Esophagus mucosa (tissue), 1 donor: ENCODE measurements around the gene RAD9A. TPM values are rescaled to one million over a fixed set of nuclear protein-coding genes. Genes with fewer than 3 reads are reported as not detected.

Source experiments
- ATAC-seq: fragments of 200-7000 bp; cut with Tn5 transposase; one replicate; pipeline ENCODE4 v1.9.1; 2020
- total RNA-seq: library from RNA; stranded (reverse); gene quantifications from one replicate; pipeline ENCODE4 v1.2.4, GENCODE V29; 2023
- donor health status: DM: yes; HTN: yes; CAD: no.

The RAD9A gene
- total RNA-seq, 1 donor from 2014 or later, result 15.3 TPM

GRCh38 chr11:67429038-67429668 lies 37.4 kb downstream of the RAD9A start:
- ATAC-seq, result peak; percentile 65

- ATAC-seq, result no peak
Measured at GRCh38 chr11:67429722-67430121, 37.9 kb downstream of the RAD9A start.

GRCh38 chr11:67431346-67432249 lies 39.8 kb downstream of the RAD9A start:
- ATAC-seq, result no peak

GRCh38 chr11:67432655-67433349 lies 41.0 kb downstream of the RAD9A start:
- ATAC-seq, result no peak

DNA sequence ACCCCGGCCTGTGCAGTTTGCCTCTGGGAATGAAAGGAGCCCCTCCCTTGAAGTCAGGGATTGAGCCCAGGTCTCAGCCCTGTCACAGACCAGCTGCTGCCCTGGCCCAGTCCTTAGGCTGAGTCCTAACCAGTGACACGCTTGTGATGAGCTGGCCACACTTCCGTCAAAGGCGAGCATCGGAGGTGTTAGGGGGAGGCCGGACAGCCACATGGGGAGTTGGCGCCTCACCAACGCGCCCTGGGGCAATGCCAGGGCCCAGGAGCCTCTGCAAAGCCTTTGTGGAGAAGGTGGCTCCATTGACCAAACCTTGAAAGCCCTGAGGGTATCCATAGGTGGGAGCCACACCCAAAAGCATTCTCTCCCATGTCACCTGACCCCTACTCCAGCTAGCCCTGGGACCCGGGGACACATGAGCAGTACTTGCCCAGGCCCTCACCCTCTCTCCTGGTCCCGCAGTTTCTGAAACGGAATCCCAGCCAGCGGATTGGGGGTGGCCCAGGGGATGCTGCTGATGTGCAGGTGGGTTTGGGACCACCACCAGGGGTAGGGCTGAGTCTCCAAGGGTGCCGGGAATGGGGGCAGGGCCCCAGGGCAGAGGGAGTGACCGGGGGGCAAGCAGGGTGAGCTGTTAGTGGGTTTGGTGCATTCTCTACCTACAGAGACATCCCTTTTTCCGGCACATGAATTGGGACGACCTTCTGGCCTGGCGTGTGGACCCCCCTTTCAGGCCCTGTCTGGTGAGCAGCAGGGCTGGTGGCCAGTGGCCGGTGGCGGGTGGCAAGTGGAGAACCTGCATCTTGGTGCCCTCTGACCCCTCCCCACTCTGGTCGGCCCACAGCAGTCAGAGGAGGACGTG lies 42.0 kb downstream of the RAD9A start:
- no peak for ATAC-seq

GRCh38 chr11:67434395-67434881 lies 42.7 kb downstream of the RAD9A start:
- ATAC-seq, result no peak

- peak; percentile 54 for ATAC-seq
Measured at GRCh38 chr11:67435031-67435726, 43.4 kb downstream of the RAD9A start.

DNA sequence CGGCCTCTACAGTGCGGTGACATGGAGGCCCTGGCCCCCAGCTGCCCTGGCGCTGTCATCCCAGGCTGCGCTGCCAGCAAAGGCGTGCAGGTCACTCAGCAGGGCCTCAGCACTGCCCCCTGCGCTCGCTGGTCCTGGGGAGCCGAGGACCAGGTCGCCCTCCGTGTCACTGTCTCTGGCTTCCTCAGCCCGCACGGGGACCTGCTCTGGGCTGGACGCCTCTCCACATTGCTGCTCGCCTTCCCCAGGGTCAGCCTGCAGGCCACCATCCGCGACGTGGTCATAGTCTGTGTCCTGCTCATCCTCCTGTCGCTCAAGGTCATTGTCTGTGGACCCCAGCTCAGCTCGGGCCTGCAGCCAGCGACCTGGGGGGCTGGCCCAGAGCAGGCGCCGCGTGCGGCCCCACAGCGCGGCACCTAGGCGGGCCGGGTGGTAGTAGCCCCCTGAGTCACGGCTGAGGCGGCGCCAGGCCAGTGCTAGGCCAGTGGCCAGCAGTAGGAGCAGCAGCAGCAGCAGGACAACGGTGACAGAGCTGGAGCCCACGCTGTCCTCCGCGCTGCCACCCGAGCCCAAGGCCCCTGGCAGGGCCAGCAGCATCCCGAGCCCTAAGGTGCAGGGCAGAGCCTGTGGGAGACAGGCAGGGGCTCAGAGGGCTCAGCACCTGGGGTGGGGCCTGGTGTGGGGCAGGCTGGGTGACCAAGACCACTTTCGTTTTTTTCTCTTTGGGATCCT lies 44.1 kb downstream of the RAD9A start:
- ATAC-seq, result no peak

GRCh38 chr11:67436459-67437081 lies 44.8 kb downstream of the RAD9A start:
- peak; percentile 12 for ATAC-seq

- ATAC-seq, result peak; percentile 10
Measured at GRCh38 chr11:67437082-67437808, 45.5 kb downstream of the RAD9A start, which contains the start of gene PTPRCAP. Gene PTPRCAP, minus strand, starts transcription at chr11:67437682. Its CDS starts 63 bp downstream, at chr11:67437619.

DNA sequence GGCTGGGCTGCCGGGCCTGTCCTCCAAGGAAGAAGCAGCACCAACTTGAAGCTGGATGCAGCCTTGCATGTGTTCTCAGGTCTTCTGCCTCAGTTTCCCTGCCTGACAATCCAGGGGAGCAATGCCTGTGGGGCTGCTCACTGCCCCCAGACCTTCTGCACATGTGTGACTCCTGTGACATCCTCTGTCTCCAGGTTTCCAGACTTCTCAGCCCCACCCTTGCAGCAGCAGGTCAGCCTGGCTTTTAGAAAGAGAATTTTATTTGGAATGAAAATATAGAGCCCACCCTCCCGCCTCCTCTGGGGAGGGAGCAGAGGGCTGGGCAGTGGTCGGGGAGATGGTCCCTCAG lies 46.0 kb downstream of the RAD9A start:
- ATAC-seq, result no peak

DNA sequence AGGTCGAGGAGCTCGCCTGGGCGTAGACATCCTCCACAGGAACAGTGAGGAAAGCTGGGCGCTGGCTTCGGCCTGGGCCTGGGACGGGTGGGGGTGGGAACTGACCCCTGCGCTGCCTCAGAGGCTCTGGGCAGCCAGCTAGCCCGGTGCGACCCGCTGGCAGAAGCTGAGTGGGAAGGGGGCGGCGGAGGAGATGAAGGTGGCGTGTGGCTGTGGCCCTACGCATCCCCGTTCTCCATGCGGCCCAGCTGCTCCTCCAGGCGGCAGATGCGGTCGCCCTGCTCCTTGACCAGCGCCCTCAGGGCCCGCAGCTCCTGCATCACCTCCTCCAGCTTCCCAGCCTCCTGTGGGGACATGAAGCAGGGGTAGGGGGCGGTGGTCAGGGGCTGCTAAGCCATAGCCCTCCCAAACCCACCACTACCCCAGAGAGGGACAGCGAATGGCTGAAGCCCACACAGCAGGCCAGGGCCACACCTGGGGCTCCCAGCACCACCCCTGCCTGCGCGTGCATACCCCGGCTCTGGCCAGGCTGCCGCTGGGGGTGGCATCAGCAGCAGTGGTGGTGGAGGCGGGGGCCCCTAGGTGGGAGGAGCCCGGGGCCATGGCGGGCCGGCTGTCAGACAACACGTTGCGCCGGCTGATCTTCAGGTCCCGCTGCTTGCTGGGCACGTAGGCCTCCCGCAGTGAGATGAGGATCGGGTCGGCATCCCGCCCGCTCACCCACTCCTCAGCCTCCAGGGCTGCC lies 46.5 kb downstream of the RAD9A start:
- ATAC-seq, result peak; percentile 2

DNA sequence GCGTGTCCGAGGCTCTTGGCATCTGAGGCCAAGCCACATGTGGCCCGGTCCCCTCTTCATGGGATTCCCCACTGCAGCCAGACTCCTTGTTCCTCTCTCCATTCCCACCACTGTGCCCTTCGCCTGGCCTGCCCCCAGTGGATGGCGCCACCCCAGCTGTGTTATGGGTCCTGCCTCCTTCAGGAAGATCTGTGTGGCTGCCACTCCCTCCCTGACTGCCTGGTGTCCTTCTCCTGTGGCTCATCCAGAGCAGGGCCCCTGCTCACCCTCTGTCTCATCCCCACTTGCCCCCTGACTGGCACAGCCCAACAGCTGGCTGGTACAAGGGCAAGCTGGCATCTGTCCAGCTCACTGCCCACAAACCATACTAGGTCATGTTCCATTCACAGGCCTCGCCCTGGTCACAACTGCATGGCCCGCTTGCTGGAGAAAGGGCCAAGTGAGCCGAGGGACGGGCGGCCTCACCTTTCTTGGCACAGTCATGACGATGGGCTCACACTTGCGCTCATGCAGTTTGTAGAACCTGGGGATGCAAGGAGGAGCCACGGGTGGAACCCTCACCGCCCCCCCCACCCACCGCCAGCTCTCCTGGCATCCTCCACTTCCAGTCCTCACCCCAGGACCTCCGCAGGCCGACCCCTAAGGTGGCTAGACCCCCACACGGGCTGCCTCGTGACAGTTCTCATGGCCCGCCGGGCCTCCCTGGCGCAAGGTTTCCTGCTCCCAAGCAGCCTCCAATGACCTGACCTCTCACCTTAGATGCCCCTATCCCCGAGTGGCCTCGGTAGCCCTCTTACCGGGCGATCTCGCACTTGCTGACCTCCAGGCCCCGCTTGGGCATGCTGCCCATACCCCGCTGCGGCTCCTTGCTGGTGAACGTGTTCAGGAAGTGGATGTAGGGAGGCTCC lies 47.8 kb downstream of the RAD9A start:
- ATAC-seq, result peak; percentile 1

- ATAC-seq, result no peak
Measured at GRCh38 chr11:67440229-67441097, 48.7 kb downstream of the RAD9A start.

- no peak for ATAC-seq
Measured at GRCh38 chr11:67441098-67441563, 49.3 kb downstream of the RAD9A start.

- ATAC-seq, result no peak
Measured at GRCh38 chr11:67441731-67442351, 50.1 kb downstream of the RAD9A start.
